Amniotic epithelial cell (primary cell): Measurements from ENCODE around the gene COL23A1.
"Not testable (repeated sequence)": the region's sequence is repeated elsewhere in the genome, so short reads cannot be mapped to it uniquely, and the experiment has no call there.

ENCODE experiments used
- DNase-seq: peaks from one replicate; pipeline ENCODE4 v3.0.0-alpha.2; 2010; ENCODE audit warnings: low read depth

Gene COL23A1

DNA sequence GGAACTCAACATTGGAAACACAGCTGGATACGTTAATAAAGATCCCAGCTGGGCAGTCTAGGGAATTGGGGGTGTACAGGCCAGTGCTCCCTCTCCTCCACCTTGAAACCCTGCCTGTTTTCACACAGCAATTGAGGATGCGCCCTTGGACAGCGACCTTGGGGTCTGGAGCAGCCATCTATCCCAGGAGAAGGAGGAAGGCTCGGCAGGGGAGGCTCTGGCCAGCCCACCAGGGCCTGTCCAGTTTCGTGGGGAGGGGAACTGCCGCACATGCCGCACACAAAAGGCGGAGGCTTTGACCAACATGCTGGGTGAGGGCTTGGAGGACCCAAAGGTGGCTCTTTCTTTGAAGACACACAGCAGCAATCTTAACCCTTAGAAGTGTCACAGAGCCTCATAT is 1.4 kb downstream of the COL23A1 start:
- no peak for DNase-seq

DNA sequence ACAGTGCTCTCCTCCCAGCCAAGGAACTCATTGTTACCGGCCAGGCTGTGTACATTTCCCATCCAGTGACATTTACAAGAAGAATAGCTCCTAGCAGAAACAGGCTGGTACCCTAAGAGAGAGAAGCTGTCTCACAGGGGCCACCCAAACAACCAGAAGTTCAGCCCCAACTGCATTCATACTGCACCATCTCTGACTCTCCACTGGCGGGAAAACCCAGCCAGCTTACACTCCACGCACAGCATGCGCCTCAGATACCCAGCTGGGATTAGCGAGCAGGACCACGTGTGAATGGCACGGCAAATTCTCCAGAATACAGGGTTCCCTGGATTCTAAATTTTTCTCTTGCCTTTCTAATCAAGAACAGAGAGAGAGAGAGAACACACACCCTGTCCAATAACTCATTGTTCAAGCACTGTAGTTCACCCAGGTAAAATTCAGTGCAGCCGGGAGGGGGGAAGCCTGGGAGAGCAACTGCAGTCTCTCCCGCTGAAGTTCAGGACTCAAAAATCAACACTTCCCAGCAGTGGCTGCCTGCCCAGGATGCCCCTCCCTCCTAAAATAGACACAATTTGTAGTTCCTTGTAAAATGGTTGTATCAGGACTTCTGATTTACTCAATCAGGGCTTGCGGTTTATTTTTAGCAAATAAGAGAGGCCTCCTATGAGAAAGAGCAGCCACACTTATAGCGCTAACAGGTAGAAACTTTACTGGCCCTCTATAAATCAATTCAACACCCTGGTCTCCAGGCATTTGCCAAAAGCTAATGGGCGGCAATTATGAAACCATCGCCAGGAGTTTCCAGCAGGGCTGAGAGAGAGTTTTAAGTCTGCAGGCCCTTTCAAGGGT is 2.2 kb downstream of the COL23A1 start:
- no peak for DNase-seq

DNA sequence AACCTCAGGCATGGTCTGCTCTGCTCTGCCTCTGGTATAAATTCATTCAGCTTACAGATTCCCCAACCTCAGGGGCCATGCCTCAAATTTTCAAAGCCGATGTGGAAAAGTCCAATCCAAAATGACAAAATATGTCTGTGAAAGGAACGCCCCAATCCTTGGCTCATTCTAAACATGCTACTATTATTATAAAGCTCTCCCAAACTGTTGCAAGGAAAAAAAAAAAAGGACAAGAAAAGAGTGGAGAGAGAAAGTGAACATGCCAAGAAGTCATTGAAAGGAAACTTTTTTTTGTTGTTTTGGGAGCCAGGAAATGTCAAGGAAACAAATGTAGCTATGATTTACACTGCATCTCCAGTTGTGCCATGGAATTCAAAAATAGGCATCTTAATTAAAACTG is 3.8 kb downstream of the COL23A1 start:
- DNase-seq: no peak

DNA sequence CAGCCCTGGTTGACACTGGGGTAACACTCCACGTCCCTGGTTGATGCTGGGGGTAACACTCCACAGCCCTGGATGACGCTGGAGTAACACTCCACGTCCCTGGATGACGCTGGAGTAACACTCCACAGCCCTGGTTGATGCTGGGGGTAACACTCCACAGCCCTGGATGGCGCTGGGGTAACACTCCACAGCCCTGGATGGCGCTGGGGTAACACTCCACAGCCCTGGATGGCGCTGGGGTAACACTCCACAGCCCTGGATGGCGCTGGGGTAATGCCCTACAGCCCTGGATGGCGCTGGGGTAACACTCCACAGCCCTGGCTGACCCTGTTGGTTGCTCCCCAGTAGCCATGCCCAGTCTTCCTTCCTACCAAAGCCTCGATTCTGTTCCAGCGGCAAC is 4.8 kb downstream of the COL23A1 start:
- not testable (repeated sequence) for DNase-seq

DNA sequence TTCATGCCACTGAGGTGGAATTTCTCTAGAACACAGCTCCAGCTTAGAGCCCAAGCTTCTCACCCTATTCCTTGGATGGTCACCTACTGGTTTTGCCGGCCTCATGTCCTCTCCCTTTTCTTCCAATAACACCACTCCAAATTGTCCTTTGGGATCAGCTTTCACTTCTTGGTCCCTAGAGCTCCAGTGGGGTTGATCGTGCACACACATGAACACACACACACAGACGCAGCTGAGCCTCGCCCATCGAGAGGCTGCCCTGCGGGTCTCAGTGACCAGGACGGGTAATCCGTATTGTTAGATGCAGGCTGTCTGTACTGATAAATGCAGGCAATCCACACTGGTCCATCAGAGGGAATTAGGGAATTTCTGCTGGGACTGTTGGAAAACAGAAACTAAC is 6.9 kb downstream of the COL23A1 start:
- DNase-seq: no peak

DNA sequence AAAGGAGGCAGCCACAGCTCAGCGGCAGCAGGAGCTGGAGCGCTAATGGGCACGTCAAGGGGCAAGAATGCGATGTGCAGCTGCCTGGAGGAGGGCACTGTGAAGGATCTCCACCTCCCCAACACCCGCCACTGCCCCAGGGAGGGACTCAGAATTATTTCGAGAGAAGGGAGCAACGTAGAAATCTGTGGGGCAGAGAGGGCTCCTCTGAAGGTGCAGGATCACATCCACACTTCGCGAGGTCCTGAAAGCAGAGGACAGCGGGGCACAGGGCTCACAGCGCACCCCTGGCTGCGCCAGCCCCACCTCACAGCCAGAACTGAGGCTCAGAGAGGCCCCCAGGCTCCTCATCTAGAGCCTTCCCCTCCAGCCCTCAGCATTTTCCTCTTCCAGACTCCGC is 7.9 kb downstream of the COL23A1 start:
- no peak for DNase-seq

DNA sequence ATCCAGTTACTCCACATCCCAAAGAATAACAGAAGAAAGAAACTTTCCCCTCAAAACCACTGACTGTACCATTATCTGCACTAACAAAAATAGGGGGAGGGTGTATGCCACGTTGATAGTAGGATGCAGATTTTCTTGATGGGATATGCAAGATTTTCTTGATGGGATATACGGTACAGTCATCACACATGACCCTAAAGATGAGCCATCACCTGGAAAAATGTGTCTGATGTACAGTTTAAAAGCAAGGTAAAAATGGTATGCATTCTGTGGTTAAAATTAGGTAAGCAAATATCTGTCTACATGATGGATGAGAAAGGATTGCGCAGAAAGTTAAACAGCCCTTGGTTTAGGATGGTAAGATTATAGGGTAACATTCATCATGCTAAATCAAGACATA is 8.6 kb downstream of the COL23A1 start:
- no peak for DNase-seq

DNA sequence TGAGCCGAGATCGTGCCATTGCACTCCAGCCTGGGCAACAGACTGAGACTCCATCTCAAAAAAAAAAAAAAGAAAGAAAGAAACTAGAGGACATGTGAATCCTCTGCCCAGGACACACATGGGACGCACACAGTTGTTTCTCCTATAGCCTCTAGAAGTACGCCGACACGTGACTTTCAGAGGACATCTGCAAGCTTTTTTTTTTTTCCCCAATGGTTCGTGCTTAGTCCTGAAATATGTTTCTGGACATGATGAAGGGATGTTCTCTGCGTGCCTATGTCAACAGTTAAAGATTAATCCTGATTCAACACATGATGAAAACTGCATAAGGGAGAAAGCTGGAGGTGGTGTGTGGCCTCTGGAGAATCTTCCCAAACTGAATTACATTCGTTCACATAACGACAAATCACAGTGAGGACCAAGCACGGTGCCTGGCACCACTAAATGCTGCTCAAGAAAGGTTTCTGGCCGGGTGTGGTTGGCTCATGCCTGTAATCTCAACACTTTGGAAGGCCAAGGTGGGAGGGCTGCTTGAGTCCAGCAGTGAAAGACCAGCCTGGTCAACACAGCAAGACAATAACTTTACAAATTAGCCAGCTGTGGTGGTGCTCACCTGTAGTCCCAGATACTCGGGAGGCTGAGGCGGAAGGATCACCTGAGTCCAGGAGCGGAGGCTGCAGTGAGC is 9.8 kb downstream of the COL23A1 start:
- no peak for DNase-seq

DNA sequence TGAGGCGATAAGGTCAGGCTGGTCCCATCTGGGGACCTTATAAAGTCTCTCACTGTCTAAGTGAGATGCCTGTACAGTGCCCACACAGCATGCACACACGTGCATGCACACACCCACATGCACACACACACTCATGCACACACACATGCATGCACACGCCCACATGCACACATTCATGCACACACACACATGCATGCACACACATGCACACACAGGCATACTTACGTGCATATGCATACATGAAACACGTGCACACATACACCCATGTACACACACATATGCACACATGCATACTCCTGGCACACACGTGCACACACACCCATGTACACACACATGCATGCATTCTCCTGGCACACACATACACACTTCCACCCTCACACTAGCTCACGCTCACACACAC is 12.2 kb downstream of the COL23A1 start:
- no peak for DNase-seq

DNA sequence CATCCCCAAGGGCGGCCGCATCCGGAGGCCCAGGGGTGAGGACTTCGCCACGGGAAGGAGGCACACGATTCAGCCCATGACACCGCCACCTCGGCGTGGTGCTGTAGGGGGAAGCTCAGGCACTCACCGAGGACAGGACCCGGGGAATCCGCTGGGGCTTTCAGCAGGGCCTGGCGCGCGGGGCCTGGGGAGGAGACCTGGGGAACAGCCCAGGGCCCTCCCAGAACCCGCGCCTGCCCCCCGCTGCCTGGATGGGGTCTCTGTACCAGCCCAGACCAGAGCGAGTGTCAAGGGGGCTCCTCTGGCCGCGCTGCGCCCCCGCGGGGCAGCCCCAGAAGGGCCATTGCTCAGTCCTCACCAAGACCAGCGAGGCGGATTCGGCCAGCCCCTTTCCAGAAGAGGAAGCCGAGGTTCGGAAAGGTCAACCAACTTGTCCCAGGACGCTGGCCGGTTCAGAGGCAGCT is 12.8 kb downstream of the COL23A1 start:
- no peak for DNase-seq

DNA sequence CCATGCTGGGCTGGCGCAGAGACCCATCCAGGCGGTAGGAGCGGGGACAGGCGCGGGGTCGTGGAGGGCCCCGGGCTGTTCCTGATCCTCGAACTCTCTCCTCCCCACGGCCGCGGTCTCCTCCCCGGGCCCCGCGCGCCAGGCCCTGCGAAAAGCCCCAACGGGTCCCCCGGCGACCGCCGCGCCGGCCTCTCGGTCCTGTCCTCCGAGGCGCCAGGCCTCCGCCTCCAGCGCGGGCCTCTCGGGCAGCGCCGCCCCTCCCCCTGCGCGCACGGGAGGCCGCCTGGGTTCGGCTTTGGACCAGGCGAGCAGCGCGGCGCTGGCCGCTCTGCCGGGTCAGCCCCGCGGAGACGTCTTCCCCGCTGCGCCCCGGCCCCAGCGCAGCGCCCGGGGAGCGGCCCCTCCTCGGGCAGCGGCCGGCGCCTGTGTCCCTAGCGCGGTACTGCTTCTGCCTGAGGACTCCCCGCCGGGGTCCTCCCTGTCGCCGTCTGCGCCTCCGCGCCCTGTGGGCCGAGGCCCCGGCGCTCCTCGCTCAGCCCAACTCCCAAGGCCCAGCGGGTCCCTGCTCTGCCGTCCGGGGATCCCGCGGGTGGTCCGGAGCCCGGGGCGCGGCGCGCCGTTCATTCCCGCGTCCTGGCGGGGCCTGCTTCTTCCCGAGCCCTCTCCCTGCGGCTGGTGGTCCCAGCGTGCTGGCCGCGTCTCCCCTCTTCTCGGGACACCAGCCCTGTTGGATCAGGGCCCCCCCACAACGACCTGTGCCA is 13.4 kb downstream of the COL23A1 start:
- DNase-seq: no peak

DNA sequence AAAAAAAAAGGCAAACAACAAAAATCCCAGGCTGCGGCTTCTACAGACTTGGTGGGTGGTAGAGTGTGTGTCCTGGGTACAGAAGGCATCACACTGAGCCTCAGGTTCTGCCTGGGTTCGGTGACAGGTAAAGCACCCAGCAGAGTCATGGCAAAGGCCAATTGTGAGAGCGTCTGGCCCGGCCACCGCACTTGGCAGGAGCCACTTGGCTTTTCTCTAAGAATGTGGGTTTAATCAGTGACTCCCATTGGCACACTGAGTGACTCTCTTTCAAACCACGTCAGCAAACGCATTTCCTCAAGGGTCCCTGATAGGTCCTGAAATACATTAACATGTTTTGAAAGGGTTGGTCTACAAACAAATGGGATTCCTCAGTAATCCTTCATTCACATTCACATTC is 17.0 kb downstream of the COL23A1 start:
- DNase-seq: no peak

DNA sequence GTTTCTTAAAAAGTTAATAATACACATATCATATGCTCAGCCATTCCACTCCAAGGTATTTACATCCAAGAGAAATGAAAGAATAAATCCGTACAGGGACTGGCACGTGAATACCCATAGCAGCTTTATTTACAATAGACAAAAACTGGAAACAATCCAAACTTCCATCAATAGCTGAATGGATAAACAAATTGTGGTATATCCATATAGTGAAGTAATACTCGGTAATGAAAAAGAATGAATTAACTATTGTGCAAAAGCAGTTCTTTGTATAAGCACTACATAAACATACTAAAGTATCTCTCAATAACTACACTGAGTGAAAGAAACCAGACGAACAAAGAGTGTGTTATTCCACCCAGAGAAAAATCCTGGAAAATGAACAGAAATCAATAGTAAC is 17.6 kb downstream of the COL23A1 start:
- no peak for DNase-seq

DNA sequence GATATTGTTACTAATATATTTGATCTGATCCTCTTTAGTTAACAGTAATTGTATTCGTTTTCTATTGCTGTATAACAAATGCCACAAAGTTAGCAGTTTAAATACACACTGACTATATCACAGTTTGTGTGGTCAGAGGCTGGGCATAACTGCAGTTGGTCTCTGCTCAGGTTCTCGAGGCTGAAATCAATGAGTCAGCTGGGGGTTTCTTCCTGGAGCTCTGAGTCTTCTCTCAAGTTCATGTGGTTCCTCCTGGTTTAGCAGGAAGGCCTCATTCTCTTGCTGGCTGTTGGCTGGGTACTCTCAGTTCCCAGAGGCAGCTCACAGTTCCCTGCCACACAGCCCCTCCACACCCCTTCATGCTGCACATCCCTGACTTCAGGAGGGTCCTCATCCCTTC is 20.7 kb downstream of the COL23A1 start:
- no peak for DNase-seq

DNA sequence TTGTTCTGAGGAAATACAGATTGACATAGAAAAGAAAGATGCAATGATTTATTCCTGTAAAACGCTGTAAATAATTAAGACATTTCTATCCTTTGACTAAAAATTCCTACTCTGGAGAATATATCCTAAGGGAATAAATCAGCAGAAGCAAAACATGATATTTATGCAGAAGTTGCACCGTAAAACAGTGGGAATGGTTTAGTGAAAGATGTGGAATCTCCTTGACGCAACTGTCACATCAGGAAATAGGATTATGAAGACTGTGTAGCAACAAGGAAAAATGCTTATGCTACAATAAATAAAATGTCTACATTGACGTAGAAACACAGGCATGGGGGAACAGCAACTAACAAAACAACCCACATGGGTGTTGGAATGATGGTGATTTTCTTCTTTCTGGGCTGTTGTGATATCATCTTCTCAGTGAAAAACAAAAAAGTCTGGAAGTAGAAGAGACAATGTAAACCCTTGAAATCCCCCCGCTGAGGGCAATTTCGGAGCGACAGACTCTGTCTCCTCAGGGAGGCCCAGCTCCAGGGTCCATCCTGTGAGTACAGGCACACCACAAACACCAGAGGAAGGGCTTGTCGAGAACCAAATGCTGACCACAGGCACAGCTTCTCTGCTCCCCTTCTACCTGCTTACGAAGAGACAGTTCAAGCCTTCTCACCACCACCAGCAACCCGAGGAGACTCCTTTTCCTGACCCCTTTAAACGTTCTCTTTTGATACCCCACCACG is 25.2 kb downstream of the COL23A1 start:
- no peak for DNase-seq

DNA sequence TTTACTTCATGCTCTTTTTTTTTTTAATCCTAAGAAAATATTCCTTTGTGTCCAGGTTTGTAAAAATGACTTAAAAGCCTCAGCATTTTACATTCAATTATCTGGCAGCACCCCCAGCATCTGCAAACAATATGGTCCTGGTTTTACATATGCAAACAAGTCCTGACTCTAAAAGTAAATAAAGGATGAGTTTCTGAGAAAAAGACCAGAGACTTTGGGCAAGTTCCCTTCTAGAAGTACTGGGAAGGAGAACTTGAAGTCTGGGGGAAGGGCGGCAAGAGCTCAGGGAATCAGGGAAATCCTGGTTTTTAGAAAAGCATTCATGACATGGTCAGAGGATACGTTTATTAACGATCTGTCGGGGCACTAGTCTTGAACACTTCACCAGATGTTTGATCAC is 25.8 kb downstream of the COL23A1 start:
- no peak for DNase-seq

DNA sequence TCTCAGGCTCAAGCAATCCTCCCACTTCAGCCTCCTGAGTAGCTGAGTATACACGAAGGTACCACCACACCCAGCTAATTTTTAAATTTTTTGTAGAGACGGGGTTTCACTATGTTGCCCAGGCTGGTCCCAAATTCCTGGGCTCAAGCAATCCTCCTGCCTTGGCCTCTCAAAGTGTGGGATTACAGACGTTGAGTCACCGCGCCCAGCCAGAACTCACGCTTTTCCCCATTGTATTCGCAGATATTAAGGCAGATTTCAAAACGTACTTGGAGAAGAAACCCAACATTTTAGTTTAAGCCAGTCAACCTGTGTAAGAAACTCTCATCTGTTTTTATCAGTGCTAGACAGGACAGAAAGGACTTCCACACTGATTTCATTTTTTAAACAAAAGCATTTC is 26.6 kb downstream of the COL23A1 start:
- no peak for DNase-seq

DNA sequence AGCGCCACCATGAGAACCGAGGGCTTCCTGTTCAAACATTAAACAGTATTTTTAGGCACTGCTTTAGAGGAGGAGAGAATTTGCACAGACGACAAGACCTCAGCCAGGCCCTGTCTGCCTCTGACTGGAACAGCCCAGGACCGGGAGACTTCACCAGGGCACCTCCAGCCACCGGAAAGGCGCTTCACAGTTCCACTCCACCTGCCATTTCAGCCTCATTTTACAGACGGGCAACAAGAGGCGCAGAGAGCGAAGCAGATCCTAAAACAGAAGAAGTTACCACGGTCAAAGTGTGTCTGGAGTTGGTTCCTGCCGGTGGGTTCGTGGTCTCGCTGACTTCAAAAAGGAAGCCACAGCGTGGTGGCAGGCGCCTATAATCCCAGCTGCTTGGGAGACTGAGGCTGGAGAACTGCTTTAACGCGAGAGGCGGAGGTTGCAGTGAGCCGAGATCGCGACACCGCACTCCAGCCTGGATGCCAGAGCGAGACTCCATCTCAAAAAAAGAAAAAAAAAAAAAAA is 28.4 kb downstream of the COL23A1 start:
- DNase-seq: no peak

DNA sequence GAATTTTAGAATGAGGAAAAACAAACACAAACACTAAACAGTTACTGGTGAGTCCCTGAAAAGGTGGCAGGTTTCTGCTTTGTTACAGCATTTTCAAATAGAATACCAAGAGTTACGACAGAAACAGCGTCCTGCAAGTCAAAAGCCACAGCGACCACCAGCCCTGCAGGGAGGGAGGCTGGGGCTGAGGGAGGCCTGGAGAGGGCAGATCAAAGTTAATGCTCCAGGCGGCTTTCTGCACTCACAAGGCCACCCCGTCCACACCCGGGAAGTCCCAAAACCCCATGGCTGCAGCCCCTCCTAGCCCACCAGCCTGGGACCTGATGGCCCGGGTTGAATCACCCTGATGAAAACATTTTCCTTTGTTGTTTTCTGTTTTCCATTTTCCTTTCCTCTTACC is 29.3 kb downstream of the COL23A1 start:
- DNase-seq: no peak

DNA sequence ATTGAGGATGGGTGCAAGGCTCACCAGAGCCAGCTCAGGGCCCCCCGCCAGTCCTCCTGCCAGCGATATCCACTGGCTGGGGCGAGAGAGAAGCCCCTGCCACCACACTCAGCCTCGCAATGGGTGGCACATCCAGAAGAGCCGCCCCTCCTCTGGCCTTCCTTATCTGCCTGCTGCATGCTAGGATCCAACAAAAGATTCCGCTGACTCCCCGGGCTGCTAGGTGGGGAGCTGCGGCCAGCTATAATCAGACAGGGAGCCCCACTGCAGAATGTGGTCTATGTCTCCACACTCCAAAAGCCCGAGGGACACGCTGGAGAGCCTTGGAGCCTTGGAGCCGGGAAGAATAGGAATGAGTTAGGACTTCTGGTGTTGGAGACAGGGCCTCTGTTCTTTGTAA is 32.8 kb downstream of the COL23A1 start:
- no peak for DNase-seq

DNA sequence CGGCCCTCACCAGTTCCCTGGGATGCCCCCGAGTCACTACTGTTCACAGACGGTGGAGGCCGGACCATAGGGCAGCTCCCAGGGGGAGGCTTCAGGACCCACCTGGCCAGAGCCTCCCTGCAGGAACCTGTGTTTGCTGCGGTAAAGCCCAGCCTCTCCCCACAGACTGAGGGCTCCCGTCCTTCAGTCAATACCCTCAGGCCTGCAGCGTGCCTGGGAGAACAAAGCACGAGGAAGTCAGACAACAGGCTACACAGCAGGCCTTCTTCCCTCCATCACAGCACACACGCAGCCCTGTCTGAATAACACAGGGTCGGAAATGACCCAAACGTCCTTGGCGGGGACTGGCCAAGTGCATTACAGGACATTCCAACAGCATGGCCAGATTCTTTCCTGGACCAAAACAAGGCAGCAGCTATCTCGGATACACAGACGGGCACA is 34.4 kb downstream of the COL23A1 start:
- DNase-seq: no peak

DNA sequence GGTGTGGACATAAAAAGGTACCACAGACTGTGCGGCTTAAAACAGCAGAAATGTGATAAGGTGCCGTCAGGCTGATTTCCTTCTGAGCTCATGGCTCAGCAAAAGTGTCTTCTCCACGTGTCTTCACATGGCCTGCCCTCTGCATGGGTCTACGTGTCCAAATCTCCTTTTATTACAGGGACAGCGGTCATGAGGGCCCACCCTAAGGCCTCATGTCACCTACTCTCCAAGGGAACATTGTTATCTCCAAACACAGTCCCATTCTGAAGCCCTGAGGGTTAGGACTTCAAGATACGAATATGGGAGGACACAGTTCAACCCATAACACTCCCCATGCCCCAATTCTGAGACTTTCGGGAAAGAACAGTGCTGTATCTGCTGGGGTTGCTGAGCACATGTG is 35.2 kb downstream of the COL23A1 start:
- DNase-seq: no peak
